Pons (tissue), 1 donor: ENCODE data around the gene ARPP21.

Experiments used
- DNase-seq: peaks from one replicate; pipeline ENCODE4 v3.0.0-alpha.2; 2016; ENCODE audit warnings: low spot score

The ARPP21 gene

GRCh38 chr3:35737527-35737926, 98.2 kb downstream of the ARPP21 start:
- no peak for DNase-seq

GRCh38 chr3:35737934-35738706, 98.8 kb downstream of the ARPP21 start:
- no peak for DNase-seq

DNA sequence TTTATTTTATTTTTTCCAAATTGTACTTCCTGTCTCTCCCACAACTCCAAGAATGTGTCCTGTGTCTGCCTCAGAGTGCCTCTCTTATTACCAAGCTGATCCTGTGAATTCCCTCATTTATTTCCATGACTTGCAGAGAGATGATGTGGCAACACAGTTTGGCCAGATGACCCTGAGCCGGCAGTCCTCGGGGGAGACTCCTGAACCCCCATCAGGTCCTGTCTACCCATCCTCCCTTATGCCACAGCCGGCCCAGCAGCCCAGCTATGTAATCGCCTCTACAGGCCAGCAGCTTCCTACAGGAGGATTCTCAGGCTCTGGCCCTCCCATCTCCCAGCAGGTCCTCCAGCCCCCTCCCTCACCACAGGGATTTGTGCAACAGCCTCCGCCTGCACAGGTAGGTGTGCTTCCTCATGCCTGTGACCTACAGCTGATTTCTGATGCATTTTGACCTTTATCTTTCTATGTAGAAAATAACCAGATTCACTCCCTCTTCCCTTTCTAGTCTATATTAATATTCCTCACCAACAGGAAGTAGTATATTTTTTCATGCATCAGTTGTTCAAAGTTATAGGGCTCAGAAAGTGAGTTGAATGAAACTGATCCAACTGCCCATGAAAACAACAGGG, 100.0 kb downstream of the ARPP21 start:
- no peak for DNase-seq

DNA sequence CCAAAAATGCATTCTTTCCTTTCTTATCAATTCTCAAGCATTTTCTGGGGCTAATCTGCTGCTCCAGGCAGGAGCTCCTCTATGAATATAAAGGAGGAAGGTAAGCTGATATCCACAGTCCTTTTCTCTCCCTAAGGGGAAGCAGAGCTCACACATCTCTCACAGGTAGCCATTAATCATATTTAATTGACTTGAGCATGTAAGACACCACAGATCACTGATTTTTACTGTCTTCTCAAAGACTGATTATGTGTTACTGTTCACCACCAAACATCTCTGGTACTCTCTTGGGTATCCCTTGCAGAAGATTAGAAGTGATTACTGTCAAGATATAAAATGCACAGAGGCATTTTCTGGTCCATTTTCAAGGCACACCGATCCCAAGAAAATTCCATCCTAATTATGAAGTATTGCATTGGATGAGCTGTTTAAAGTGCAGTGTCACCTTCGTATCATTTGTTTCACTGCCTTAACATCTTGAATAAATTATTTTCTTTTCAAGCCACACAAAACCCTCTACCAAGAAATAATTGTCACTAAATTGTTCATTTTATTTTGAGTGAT, 100.7 kb downstream of the ARPP21 start:
- no peak for DNase-seq

DNA sequence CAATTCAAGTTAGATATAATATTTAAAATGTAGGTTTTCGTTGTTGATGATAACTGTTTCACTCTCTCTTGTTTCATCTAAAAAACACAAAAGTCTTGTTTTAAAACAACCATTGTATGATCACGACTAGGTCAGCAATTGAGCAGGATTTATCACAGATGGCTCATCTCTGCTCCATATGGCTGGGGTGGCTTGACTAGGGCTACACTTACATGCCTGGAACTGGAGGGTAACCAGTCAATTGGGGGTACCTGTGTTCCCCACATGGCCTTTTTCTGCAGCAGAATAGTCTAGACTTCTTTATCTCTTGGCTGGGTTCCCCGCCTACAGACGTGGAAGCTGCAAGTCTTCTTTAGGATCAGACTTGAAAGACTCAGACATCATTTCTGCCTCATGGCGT, 103.9 kb downstream of the ARPP21 start:
- no peak for DNase-seq

DNA sequence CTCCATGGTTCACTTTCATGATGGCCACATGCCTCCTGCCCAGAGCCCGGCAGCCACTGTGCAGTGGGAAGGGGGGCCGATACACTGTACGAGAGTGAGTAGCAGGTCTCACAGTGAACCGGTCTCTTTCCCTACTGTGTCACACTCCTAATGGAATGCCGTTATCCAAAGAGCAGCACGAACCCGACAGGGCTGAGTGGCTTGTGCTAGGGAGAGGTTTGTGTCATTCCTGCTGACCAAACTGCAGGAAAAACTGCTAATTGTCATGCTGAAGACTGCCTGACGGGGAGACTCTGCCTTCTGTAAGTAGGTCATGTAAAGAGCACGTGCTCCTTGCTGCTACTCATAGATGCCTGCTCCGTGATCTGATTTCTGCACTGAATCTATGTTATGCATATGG, 105.1 kb downstream of the ARPP21 start:
- DNase-seq = peak; percentile 26

DNA sequence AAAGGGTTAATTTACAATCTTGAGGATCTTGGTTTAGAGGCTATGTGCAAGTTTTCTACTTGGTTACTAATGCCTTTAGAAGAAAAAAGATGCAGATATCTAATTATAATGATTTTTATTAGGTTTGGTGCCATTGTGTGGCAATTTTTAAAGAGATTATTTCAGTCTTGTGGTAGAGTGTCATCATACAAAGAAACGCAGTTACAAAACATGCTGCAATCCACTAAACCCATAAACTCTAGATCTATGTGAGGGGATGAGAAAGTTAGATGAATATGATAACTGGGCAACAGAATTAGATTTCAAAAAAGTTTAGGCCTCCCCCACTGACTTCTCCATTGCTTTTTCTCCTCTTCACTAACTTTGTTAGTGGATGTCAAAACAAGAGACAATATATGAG, 106.0 kb downstream of the ARPP21 start:
- DNase-seq = no peak

DNA sequence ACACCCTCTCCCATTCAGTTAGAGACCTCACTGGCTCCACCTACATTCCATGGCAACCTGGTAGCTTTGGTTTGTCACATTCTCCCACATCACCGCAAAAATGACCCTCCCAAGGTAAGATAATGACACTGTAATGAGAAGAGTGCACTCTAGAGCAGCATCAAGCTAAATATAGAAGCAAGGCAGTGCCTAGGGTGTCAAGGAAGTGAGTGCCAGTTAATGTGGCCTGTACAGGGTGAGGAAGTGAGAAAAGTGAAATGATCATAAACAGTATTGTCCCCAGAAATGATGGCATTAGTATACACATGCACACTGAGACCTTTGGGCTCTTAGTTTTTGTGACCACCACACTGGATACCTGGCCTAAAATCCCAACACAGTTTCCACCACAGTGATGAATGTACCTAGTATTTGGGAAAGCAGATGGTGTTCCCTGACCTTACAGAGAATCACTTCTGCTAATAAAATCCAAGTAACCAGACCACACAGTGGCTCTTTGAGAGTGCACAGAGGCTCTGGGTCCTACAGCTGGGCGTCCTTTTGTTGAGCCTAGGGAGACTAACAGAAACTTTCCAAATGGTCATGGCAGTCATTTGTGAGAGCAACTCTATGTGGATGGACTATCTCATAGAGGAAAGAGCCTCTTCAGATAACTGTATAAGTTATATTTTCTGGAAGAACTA, 106.6 kb downstream of the ARPP21 start:
- no peak for DNase-seq

DNA sequence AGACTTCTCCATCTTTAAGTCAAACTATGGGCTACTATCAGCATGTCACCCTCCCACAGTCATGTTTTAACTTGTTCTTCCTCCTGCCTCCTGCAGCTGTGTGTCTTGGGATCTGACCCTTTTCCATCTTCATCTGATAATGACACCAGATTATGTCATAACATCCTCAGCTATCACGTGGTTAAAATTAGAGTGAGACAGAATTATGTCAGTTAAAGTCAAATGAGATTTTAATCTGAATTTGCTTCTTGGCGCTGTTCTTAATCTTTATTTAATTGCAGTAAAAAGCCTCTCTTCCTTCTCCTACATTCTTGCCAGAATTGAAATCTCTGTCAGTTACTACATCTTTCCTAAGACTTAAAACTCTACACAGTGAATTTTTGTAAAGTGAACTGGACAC, 107.2 kb downstream of the ARPP21 start:
- no peak for DNase-seq

- no peak for DNase-seq
Observed at GRCh38 chr3:35748144-35748543, 108.8 kb downstream of the ARPP21 start.

GRCh38 chr3:35751207-35751606, 111.9 kb downstream of the ARPP21 start:
- DNase-seq = no peak

- no peak for DNase-seq
Observed at GRCh38 chr3:35757991-35758757, 118.8 kb downstream of the ARPP21 start.

DNA sequence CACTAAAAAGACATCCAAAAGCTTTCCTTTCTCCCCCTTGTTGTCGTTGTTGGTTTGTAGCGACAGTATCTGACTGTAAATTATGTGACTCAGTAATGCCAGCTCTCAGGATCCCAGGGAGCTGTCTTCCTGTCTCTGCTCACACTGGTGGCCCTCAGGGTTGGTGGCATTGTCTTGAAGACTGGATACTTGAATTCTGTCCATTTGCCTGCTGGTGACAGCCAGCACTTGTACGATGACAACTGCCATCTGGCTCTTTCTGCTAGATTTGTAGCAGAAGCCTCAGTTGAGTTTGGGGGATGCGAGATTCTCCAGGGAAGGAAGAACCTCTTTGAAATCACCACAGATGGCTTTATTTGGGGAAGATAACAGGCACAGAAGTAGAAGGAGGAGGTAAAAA, 120.8 kb downstream of the ARPP21 start:
- peak; percentile 21 for DNase-seq

- no peak for DNase-seq
Observed at GRCh38 chr3:35761311-35761710, 122.0 kb downstream of the ARPP21 start.

GRCh38 chr3:35772381-35773015, 133.2 kb downstream of the ARPP21 start:
- peak; percentile 50 for DNase-seq

GRCh38 chr3:35773417-35773816, 134.1 kb downstream of the ARPP21 start:
- DNase-seq = no peak

DNA sequence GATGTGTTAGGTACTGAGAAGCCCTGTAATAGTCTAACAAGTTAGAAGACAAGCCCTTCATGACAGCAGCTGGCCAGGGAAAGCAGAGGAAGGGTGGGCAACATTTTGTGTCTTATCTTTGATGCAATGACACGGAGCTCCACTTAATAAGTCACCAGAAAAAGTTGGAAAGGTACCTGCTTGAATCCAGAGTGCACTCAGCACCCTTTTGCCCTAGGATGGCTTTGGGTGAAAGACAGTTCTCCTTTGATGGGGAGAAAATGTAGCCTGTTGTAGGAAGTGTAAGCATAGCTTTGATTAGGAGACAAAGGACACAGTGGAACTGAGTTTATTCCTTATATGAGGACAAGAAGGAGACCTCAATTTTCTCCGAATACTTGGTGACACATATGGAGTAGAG, 137.0 kb downstream of the ARPP21 start:
- no peak for DNase-seq

DNA sequence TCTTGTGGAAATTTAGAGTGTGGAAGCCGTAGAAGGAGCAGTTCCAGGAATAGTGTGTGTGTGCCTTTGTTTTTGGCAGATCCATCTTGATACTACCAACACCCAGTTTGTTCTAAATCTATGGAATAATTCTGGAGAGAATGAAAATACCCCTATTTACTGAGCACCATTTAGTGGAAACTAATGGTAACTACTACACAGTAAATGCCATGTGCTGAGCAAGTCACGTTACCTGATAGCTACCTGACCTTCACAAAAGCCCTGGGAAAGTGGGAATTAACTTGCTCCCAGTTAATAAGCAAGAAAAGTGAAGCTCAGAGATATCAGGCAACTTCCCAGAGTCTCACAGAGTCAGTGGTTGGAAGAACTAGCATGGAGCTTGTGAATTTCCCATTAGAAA, 137.7 kb downstream of the ARPP21 start:
- no peak for DNase-seq

GRCh38 chr3:35777563-35778554, 138.5 kb downstream of the ARPP21 start:
- DNase-seq = no peak

DNA sequence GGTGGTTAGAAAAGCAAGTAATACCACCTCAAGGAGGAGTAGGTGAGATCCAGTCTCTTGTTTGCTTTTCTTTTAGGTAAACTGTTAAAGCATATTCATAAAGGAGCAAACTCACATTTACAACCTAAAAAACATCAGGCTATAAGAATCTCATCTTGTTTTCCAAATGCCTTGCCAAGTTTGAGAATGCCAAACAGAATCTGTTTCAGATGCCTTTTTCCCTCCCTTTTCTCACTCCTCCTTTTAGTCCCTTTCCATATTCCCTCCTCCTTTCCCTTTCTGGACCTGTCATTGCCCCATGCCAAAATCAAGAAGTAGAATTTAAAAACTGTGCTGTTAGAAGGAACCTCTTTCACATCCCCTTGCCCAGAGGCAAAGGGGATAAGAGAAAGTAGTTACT, 140.3 kb downstream of the ARPP21 start:
- no peak for DNase-seq
